ENCODE measurements around the gene VPS29. TPM values are rescaled to one million over a fixed set of nuclear protein-coding genes. Genes with fewer than 3 reads are reported as not detected.

Gene VPS29
- total RNA-seq (117 and 118 TPM in 2 replicates), polyA plus RNA-seq (104 and 115 TPM in 2 replicates), polyA minus RNA-seq (13.7 and 20.0 TPM in 2 replicates)
- 86.5 TPM for total RNA-seq (2013)

DNA sequence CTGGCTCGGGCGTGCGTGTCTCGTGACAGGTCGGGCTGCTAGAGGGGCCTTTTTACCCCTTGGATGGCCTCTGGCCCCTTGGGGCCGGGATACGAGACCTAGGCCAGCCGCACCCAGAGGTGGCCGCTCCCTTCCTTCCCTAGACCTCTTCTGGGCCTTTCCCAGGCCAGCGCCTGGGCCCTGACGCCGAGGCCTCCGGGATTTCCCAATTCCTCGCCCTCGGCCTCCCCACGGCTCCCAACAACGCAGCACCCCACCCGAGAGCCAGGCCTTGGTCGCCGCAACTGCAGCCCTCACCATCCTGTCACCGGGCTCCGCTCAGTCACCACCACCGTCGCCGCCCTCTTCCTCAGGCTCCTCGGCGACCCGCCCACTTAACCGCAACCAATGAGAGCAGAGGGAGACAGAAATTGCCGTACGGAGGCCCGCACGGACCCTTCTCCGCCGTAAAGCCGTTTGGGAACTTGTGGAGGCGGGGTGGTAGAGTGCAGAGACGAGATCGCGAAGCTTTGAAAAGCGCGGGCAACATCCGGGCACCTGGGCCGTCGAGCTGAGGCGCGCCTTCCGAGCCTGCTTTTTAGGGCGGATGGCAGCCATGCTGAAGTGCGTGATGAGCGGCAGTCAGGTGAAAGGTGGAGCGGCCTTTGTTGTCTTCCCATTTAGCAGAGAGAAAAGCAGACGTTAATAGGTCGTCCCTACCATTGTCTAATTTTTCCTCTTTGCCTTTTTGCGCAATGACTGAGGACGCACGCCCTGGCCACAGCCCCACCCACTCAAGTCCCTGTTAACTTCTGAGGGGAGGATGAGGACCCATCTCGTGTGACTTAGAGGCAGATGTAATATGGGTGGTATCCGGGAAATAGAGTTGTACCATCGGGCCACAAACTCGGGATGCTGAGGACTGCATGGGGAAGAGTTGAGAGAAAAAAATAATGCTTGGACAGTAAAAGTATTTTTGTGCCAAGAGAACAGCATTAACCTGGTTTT, at the start of gene VPS29, which contains the start of gene RAD9B:
TSS of gene VPS29 (minus strand) at position 360 of the 987 bp plus-strand sequence. CDS start at position 300, 60 bp downstream.
TSS of gene RAD9B (plus strand) at position 580 of the 987 bp plus-strand sequence. CDS start at position 587, 7 bp downstream.
- peak; percentile 99 for DNase-seq
- Histone ChIP-seq H3K9me3 (ENCODE audit: control extremely low read depth in 1 of 3, control insufficient read depth in 2 of 3, insufficient read depth in 1 of 3, low read length in 2 of 3) (no peaks in the 10 kb centered on the region), H3K27me3 (replicated peaks in 1 of 4; ENCODE audit: control extremely low read depth in 1 of 4, control insufficient read depth in 3 of 4, insufficient read depth in 4 of 4, low read length in 3 of 4) (no peaks in the 10 kb centered on the region), H3K4me2 (replicated peaks; ENCODE audit: low read depth, low read length, poor library complexity, severe bottlenecking) (peak within 1 kb of the TSS; percentile 80), H2AFZ (ENCODE audit: insufficient read depth, low read depth, low read length, poor library complexity, severe bottlenecking) (peak within 1 kb of the TSS; percentile 100), H3K79me2 (ENCODE audit: control insufficient read depth, insufficient read depth, low read length) (peaks cover 53% of the 10 kb centered on the region), H3K36me3 (replicated peaks in 1 of 2; ENCODE audit: control extremely low read depth in 1 of 2, control insufficient read depth in 1 of 2, extremely low read depth in 1 of 2, insufficient read depth in 2 of 2, low read length in 1 of 2) (no peaks in the 10 kb centered on the region), H3K4me3 (ENCODE audit: control extremely low read depth in 1 of 5, extremely low read depth in 1 of 5, insufficient read depth in 1 of 5, low read depth in 2 of 5, low read length in 4 of 5) (peak within 1 kb of the TSS; percentile 90 to 99 (median 95)), H4K20me1 (ENCODE audit: control insufficient read depth, insufficient read depth, low read length, poor library complexity, severe bottlenecking) (no peaks in the 10 kb centered on the region), H3K9ac (ENCODE audit: low read length) (peak within 1 kb of the TSS; percentile 82), H3K4me1 (ENCODE audit: control insufficient read depth in 2 of 2, insufficient read depth in 2 of 2, low read length in 2 of 2) (peaks cover 19 to 20% of the 10 kb centered on the region in 2 donors), H3K27ac (ENCODE audit: low read length in 2 of 2) (peak within 1 kb of the TSS; percentile 85 to 90)
- Mint-ChIP-seq H3K4me3 (peak within 1 kb of the TSS; percentile 93), H3K9me3 (ENCODE audit: insufficient read depth) (no peaks in the 10 kb centered on the region), H3K4me1 (peaks cover 29% of the 10 kb centered on the region), H3K27me3 (no peaks in the 10 kb centered on the region), H3K27ac (peak within 1 kb of the TSS; percentile 96)
- peak; percentile 94 for ATAC-seq (ENCODE audit: low read depth)
- CTCF ChIA-PET = interaction anchor here (0.6 to 4.3 kb wide), 7 partner anchors 11 to 100 kb away, joined by 3 to 25 read pairs (median 9); partner anchors contain the start of genes ARPC3, FAM216A and GPN3
- POLR2A ChIA-PET = interaction anchor here (0.9 to 1.7 kb wide), 4 partner anchors 33 to 188 kb away, joined by 4 to 13 read pairs (median 7); partner anchors contain the start of genes ARPC3, FAM216A and GPN3
- WGBS (ENCODE audit: insufficient coverage) = 6% methylated on average over 55 of the region's 61 CpGs
- intact Hi-C loops (cut with micrococcal nuclease) = loop anchor here (1.0 to 5.0 kb wide), 5 partner anchors 34 to 220 kb away; partner anchors contain the start of genes ARPC3, ATP2A2, FAM216A and GPN3
- TF ChIP-seq, protein P1, sequence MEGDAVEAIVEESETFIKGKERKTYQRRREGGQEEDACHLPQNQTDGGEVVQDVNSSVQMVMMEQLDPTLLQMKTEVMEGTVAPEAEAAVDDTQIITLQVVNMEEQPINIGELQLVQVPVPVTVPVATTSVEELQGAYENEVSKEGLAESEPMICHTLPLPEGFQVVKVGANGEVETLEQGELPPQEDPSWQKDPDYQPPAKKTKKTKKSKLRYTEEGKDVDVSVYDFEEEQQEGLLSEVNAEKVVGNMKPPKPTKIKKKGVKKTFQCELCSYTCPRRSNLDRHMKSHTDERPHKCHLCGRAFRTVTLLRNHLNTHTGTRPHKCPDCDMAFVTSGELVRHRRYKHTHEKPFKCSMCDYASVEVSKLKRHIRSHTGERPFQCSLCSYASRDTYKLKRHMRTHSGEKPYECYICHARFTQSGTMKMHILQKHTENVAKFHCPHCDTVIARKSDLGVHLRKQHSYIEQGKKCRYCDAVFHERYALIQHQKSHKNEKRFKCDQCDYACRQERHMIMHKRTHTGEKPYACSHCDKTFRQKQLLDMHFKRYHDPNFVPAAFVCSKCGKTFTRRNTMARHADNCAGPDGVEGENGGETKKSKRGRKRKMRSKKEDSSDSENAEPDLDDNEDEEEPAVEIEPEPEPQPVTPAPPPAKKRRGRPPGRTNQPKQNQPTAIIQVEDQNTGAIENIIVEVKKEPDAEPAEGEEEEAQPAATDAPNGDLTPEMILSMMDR (IDR thresholded peaks at IDR 0.05) = no peak
- no peak for TF ChIP-seq EZH2 (IDR thresholded peaks at IDR 0.05; ENCODE audit: borderline replicate concordance, insufficient read depth, low read depth, low read length, poor library complexity, severe bottlenecking)

Data from B cell (primary cell).